Measurements from ENCODE around the gene EPHA10.

Gene EPHA10

DNA sequence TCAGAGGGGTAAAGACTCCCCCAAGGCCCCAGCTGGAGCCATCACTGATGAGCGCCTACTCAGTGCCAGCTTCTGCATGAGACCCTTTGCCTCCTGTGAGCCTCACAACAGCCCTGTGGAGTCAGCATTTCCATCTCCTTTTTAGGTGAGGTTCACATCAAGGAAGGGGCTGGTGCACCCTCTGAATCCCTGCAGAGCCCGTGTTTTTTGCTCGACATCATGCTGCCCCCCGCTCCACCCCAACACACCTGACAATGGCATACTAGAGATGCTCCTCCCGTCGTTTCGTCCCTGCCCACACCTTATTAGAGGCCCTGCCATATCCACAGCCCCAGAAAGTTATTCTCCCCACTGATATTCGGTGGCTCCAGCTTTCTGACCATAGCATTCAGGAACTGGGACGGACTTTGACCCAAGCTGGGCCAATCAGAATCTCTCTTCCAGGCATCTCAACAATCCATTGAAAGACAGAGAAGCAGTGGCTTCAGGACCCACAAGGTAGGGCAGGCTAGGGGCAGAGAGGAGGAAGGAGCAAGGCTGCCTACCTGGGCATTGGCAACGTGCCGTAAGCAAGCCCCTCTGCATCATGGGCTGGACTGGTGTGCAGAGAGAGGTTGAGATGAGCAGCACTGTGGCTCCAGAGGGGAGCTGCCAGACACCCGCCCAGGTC, 32.7 kb downstream of the EPHA10 start:
- Histone ChIP-seq H3K4me3 (ENCODE audit: insufficient read depth, low read length, poor library complexity, severe bottlenecking) (no peak overlapping the region), H4K20me1 (ENCODE audit: low read depth, low read length) (no peaks in the 10 kb centered on the region), H3K9me3 (ENCODE audit: insufficient read depth, low read length) (no peaks in the 10 kb centered on the region), H3K27me3 (ENCODE audit: low read length) (no peaks in the 10 kb centered on the region), H3K9me2 (replicated peaks; ENCODE audit: insufficient read depth, low read length) (no peaks in the 10 kb centered on the region), H3K79me2 (ENCODE audit: insufficient read depth, low read length) (no peaks in the 10 kb centered on the region), H3F3A (ENCODE audit: insufficient read depth) (no peaks in the 10 kb centered on the region), H3K36me3 (ENCODE audit: low read length) (no peaks in the 10 kb centered on the region), H3K9ac (ENCODE audit: low read length) (no peak overlapping the region), H3K4me2 (ENCODE audit: low read depth, low read length, poor library complexity, severe bottlenecking) (no peak overlapping the region), H3K27ac (ENCODE audit: low read depth, low read length) (no peak overlapping the region), H2AFZ (ENCODE audit: low read depth, low read length, severe bottlenecking) (no peak overlapping the region)
- no peak for TF ChIP-seq CTCF (IDR thresholded peaks at IDR 0.05; ENCODE audit: insufficient read depth, low read length, poor library complexity, severe bottlenecking)
- no peak for TF ChIP-seq EZH2phosphoT487 (conservative IDR thresholded peaks at IDR 0.05; ENCODE audit: low read length)

DNA sequence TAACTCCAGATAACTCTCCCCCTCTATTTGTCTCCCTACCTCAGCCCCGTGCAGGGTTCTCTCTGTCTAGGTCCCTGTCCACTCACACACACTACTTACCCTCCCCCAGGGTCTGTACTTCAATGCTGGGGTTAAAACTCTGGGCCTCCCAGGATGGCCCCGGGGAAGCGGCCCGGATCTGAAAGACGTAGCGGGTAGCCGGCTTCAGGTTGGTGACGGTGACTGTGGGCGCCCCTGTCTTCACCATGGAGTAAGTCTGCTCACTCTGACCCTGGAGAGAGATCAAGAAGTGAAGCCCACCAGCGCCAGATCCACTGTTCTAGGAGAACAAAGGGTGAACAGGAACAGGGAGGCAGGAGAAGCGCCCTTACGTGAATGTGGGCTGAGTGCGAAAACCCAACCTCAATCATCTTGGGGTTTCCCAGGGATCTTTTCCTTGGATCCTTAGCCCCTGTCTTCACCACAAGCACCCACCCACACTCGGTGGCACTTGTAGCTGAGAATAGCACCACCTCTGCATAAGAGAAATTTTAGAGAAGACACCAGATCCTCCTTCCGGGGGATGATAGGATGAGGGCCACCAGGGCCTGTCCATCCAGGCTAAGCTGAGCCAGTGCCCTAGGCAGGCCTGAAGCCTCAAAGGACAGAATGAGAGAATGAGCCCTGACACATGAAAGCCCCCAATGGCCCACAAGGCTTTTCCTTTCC, 33.5 kb downstream of the EPHA10 start:
- H3K79me2 ChIP-seq (ENCODE audit: insufficient read depth, low read length): no peaks in the 10 kb centered on the region
- no peak overlapping the region for H3K4me2 ChIP-seq (ENCODE audit: low read depth, low read length, poor library complexity, severe bottlenecking)
- no peaks in the 10 kb centered on the region for H3K27me3 ChIP-seq (ENCODE audit: low read length)
- no peak overlapping the region for H2AFZ ChIP-seq (ENCODE audit: low read depth, low read length, severe bottlenecking)
- no peaks in the 10 kb centered on the region for H3K9me2 ChIP-seq (replicated peaks; ENCODE audit: insufficient read depth, low read length)
- H3K27ac ChIP-seq (ENCODE audit: low read depth, low read length): no peak overlapping the region
- H3K4me3 ChIP-seq (ENCODE audit: insufficient read depth, low read length, poor library complexity, severe bottlenecking): no peak overlapping the region
- H3K9me3 ChIP-seq (ENCODE audit: insufficient read depth, low read length): no peaks in the 10 kb centered on the region
- TF ChIP-seq CTCF (IDR thresholded peaks at IDR 0.05; ENCODE audit: insufficient read depth, low read length, poor library complexity, severe bottlenecking) (no peak), EZH2phosphoT487 (conservative IDR thresholded peaks at IDR 0.05; ENCODE audit: low read length) (no peak)
- H3F3A ChIP-seq (ENCODE audit: insufficient read depth): no peaks in the 10 kb centered on the region
- no peak overlapping the region for H3K9ac ChIP-seq (ENCODE audit: low read length)
- no peaks in the 10 kb centered on the region for H4K20me1 ChIP-seq (ENCODE audit: low read depth, low read length)
- no peaks in the 10 kb centered on the region for H3K36me3 ChIP-seq (ENCODE audit: low read length)

DNA sequence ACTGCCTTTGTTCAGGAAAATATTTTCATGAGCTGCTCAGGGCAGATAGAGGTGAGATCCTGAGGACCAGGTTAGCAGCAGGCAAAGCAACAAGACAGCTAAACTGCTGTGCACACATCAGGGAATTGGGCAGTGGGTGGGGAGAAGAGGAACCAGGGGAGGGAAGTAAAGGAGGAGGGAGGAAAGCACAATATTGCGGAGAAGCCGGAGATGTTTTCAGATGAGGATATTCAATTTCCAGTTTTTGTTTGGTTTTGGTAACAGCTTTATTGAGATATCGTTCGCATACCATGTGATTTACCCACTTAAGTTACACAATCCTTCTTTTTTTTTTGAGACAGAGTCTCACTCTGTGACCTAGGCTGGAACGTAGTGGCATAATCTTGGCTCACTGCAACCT, 34.5 kb downstream of the EPHA10 start:
- no peak overlapping the region for H3K4me2 ChIP-seq (ENCODE audit: low read depth, low read length, poor library complexity, severe bottlenecking)
- no peaks in the 10 kb centered on the region for H3K27me3 ChIP-seq (ENCODE audit: low read length)
- H3K79me2 ChIP-seq (ENCODE audit: insufficient read depth, low read length): no peaks in the 10 kb centered on the region
- no peaks in the 10 kb centered on the region for H3F3A ChIP-seq (ENCODE audit: insufficient read depth)
- no peak overlapping the region for H3K27ac ChIP-seq (ENCODE audit: low read depth, low read length)
- no peaks in the 10 kb centered on the region for H3K9me2 ChIP-seq (replicated peaks; ENCODE audit: insufficient read depth, low read length)
- H3K9ac ChIP-seq (ENCODE audit: low read length): no peak overlapping the region
- H2AFZ ChIP-seq (ENCODE audit: low read depth, low read length, severe bottlenecking): no peak overlapping the region
- no peak overlapping the region for H3K4me3 ChIP-seq (ENCODE audit: insufficient read depth, low read length, poor library complexity, severe bottlenecking)
- no peaks in the 10 kb centered on the region for H3K36me3 ChIP-seq (ENCODE audit: low read length)
- no peaks in the 10 kb centered on the region for H4K20me1 ChIP-seq (ENCODE audit: low read depth, low read length)
- no peaks in the 10 kb centered on the region for H3K9me3 ChIP-seq (ENCODE audit: insufficient read depth, low read length)
- TF ChIP-seq EZH2phosphoT487 (conservative IDR thresholded peaks at IDR 0.05; ENCODE audit: low read length) (no peak), CTCF (IDR thresholded peaks at IDR 0.05; ENCODE audit: insufficient read depth, low read length, poor library complexity, severe bottlenecking) (no peak)

Measured in SU-DHL-6 (cell line).